ENCODE data around the gene PTGES2.
A peak's percentile ranks its signal among the peaks of the same experiment; 100 is the strongest.
"Not testable (repeated sequence)": the region's sequence is repeated elsewhere in the genome, so short reads cannot be mapped to it uniquely, and the experiment has no call there.

PTGES2 gene

GRCh38 chr9:128077847-128078503, 49.6 kb downstream of the PTGES2 start:
- Histone ChIP-seq H3K4me1 (ENCODE audit: control insufficient read depth, low read length) (peaks cover 10% of the 10 kb centered on the region), H3K4me2 (ENCODE audit: low read length) (no peak overlapping the region), H3K27ac (ENCODE audit: low read depth, low read length) (no peak overlapping the region), H3K4me3 (ENCODE audit: low read length) (no peak overlapping the region), H4K20me1 (ENCODE audit: control insufficient read depth, insufficient read depth, low read depth, low read length) (no peaks in the 10 kb centered on the region), H3F3A (ENCODE audit: control insufficient read depth, insufficient read depth) (peaks cover 8% of the 10 kb centered on the region), H3K9me3 (ENCODE audit: control insufficient read depth, insufficient read depth, low read length) (no peaks in the 10 kb centered on the region), H3K27me3 (ENCODE audit: control insufficient read depth, low read length) (no peaks in the 10 kb centered on the region), H3K36me3 (ENCODE audit: control insufficient read depth, low read length) (peaks cover 6% of the 10 kb centered on the region), H3K79me2 (ENCODE audit: control insufficient read depth, low read length) (peaks cover 71% of the 10 kb centered on the region), H3K9me2 (replicated peaks; ENCODE audit: control insufficient read depth, low read length) (no peaks in the 10 kb centered on the region)
- no peak for TF ChIP-seq EZH2phosphoT487 (IDR thresholded peaks at IDR 0.05; ENCODE audit: borderline replicate concordance, low read length)
- TF ChIP-seq CTCF (IDR thresholded peaks at IDR 0.05; ENCODE audit: low read depth, low read length, poor library complexity, severe bottlenecking) = no peak

- Histone ChIP-seq H3K4me3 (ENCODE audit: low read length) (peak overlapping the region; percentile 65), H3K36me3 (ENCODE audit: control insufficient read depth, low read length) (peaks cover 9% of the 10 kb centered on the region), H4K20me1 (ENCODE audit: control insufficient read depth, insufficient read depth, low read depth, low read length) (no peaks in the 10 kb centered on the region), H3K79me2 (ENCODE audit: control insufficient read depth, low read length) (peaks cover 88% of the 10 kb centered on the region), H3F3A (ENCODE audit: control insufficient read depth, insufficient read depth) (peaks cover 27% of the 10 kb centered on the region), H3K27me3 (ENCODE audit: control insufficient read depth, low read length) (no peaks in the 10 kb centered on the region), H3K9me3 (ENCODE audit: control insufficient read depth, insufficient read depth, low read length) (no peaks in the 10 kb centered on the region), H3K9me2 (replicated peaks; ENCODE audit: control insufficient read depth, low read length) (no peaks in the 10 kb centered on the region), H3K27ac (ENCODE audit: low read depth, low read length) (peak overlapping the region; percentile 90), H3K4me1 (ENCODE audit: control insufficient read depth, low read length) (peaks cover 44% of the 10 kb centered on the region), H3K4me2 (ENCODE audit: low read length) (peak overlapping the region; percentile 91)
- TF ChIP-seq EZH2phosphoT487 (IDR thresholded peaks at IDR 0.05; ENCODE audit: borderline replicate concordance, low read length) = no peak
- TF ChIP-seq CTCF (IDR thresholded peaks at IDR 0.05; ENCODE audit: low read depth, low read length, poor library complexity, severe bottlenecking) = no peak
Measured at GRCh38 chr9:128073253-128073886, 54.2 kb downstream of the PTGES2 start.

- Histone ChIP-seq H4K20me1 (ENCODE audit: control insufficient read depth, insufficient read depth, low read depth, low read length) (no peaks in the 10 kb centered on the region), H3F3A (ENCODE audit: control insufficient read depth, insufficient read depth) (peaks cover 29% of the 10 kb centered on the region), H3K27ac (ENCODE audit: low read depth, low read length) (peak overlapping the region; percentile 90), H3K4me2 (ENCODE audit: low read length) (peak overlapping the region; percentile 91), H3K4me1 (ENCODE audit: control insufficient read depth, low read length) (peaks cover 44% of the 10 kb centered on the region), H3K36me3 (ENCODE audit: control insufficient read depth, low read length) (peaks cover 9% of the 10 kb centered on the region), H3K27me3 (ENCODE audit: control insufficient read depth, low read length) (no peaks in the 10 kb centered on the region), H3K9me3 (ENCODE audit: control insufficient read depth, insufficient read depth, low read length) (no peaks in the 10 kb centered on the region), H3K4me3 (ENCODE audit: low read length) (peak overlapping the region; percentile 65), H3K79me2 (ENCODE audit: control insufficient read depth, low read length) (peaks cover 82% of the 10 kb centered on the region), H3K9me2 (replicated peaks; ENCODE audit: control insufficient read depth, low read length) (no peaks in the 10 kb centered on the region)
- TF ChIP-seq CTCF (IDR thresholded peaks at IDR 0.05; ENCODE audit: low read depth, low read length, poor library complexity, severe bottlenecking) (no peak), EZH2phosphoT487 (IDR thresholded peaks at IDR 0.05; ENCODE audit: borderline replicate concordance, low read length) (no peak)
Measured at GRCh38 chr9:128072144-128073021, 55.1 kb downstream of the PTGES2 start.

- H3K4me1 ChIP-seq (ENCODE audit: control insufficient read depth, low read length) = peaks cover 49% of the 10 kb centered on the region
Measured at GRCh38 chr9:128071475-128071874, 56.1 kb downstream of the PTGES2 start.

More at GRCh38 chr9:128071475-128071874, 56.1 kb downstream of the PTGES2 start:
- not testable (repeated sequence) for H3K9me2 ChIP-seq (replicated peaks; ENCODE audit: control insufficient read depth, low read length); H4K20me1 ChIP-seq (ENCODE audit: control insufficient read depth, insufficient read depth, low read depth, low read length); H3K9me3 ChIP-seq (ENCODE audit: control insufficient read depth, insufficient read depth, low read length); H3K36me3 ChIP-seq (ENCODE audit: control insufficient read depth, low read length); H3K27me3 ChIP-seq (ENCODE audit: control insufficient read depth, low read length)
- H3K27ac ChIP-seq (ENCODE audit: low read depth, low read length) = peak overlapping the region; percentile 90
- H3K79me2 ChIP-seq (ENCODE audit: control insufficient read depth, low read length) = peaks cover 78% of the 10 kb centered on the region
- H3K4me2 ChIP-seq (ENCODE audit: low read length) = peak overlapping the region; percentile 91
- H3K4me3 ChIP-seq (ENCODE audit: low read length) = peak overlapping the region; percentile 65
- peaks cover 29% of the 10 kb centered on the region for H3F3A ChIP-seq (ENCODE audit: control insufficient read depth, insufficient read depth)
